Measurements from ENCODE around the gene RNF43. TPM values are rescaled to one million over a fixed set of nuclear protein-coding genes. Genes with fewer than 3 reads are reported as not detected.

Gene RNF43
- polyA plus RNA-seq, 1 donor from 2014 or later = not detected

- Histone ChIP-seq H3K27me3 (ENCODE audit: insufficient read depth, low read depth, low read length) (no peaks in the 10 kb centered on the region), H3K27ac (ENCODE audit: low read length) (no peak overlapping the region), H3K4me2 (ENCODE audit: low read length) (no peak overlapping the region), H3F3A (ENCODE audit: insufficient read depth, low read length, poor library complexity, severe bottlenecking) (no peaks in the 10 kb centered on the region), H3K9ac (ENCODE audit: low read length) (no peak overlapping the region), H2AFZ (ENCODE audit: low read depth, low read length) (no peak overlapping the region), H3K9me3 (ENCODE audit: low read length) (no peaks in the 10 kb centered on the region), H4K20me1 (ENCODE audit: insufficient read depth) (no peaks in the 10 kb centered on the region), H3K79me2 (replicated peaks; ENCODE audit: insufficient read depth, low read length) (no peaks in the 10 kb centered on the region), H3K36me3 (ENCODE audit: insufficient read depth, low read length) (no peaks in the 10 kb centered on the region), H3K9me2 (ENCODE audit: insufficient read depth, low read length) (no peaks in the 10 kb centered on the region), H3K4me3 (ENCODE audit: low read length) (no peak overlapping the region)
- TF ChIP-seq CTCF (IDR thresholded peaks at IDR 0.05; ENCODE audit: poor library complexity, severe bottlenecking) = no peak
- TF ChIP-seq SMC3 (conservative IDR thresholded peaks at IDR 0.05; ENCODE audit: poor library complexity) = no peak
- TF ChIP-seq RAD21 (conservative IDR thresholded peaks at IDR 0.05) = no peak
- no peak for TF ChIP-seq MXI1 (conservative IDR thresholded peaks at IDR 0.05; ENCODE audit: poor library complexity, severe bottlenecking)
- no peak for TF ChIP-seq TAF1 (IDR thresholded peaks at IDR 0.05; ENCODE audit: low read depth)
- TF ChIP-seq EP300 (conservative IDR thresholded peaks at IDR 0.05; ENCODE audit: poor library complexity, severe bottlenecking) = no peak
- no peak for TF ChIP-seq POLR2AphosphoS5 (IDR thresholded peaks at IDR 0.05)
- TF ChIP-seq REST (IDR thresholded peaks at IDR 0.05; ENCODE audit: borderline replicate concordance) = no peak
- TF ChIP-seq EZH2 (IDR thresholded peaks at IDR 0.05; ENCODE audit: borderline replicate concordance, insufficient read depth, low read length, poor library complexity, severe bottlenecking) = no peak
Measured at GRCh38 chr17:58370716-58371115, 46.6 kb downstream of the RNF43 start.

- TF ChIP-seq EZH2 (IDR thresholded peaks at IDR 0.05; ENCODE audit: borderline replicate concordance, insufficient read depth, low read length, poor library complexity, severe bottlenecking) = no peak
- TF ChIP-seq CTCF (IDR thresholded peaks at IDR 0.05; ENCODE audit: poor library complexity, severe bottlenecking) = no peak
- TF ChIP-seq TAF1 (IDR thresholded peaks at IDR 0.05; ENCODE audit: low read depth) = no peak
- no peak for TF ChIP-seq REST (IDR thresholded peaks at IDR 0.05; ENCODE audit: borderline replicate concordance)
- no peak for TF ChIP-seq SMC3 (conservative IDR thresholded peaks at IDR 0.05; ENCODE audit: poor library complexity)
- no peak for TF ChIP-seq POLR2AphosphoS5 (IDR thresholded peaks at IDR 0.05)
- no peaks in the 10 kb centered on the region for H3K27me3 ChIP-seq (ENCODE audit: insufficient read depth, low read depth, low read length)
Measured at GRCh38 chr17:58370309-58370708, 47.0 kb downstream of the RNF43 start.

More at GRCh38 chr17:58370309-58370708, 47.0 kb downstream of the RNF43 start:
- H3F3A ChIP-seq (ENCODE audit: insufficient read depth, low read length, poor library complexity, severe bottlenecking) = no peaks in the 10 kb centered on the region
- no peaks in the 10 kb centered on the region for H3K79me2 ChIP-seq (replicated peaks; ENCODE audit: insufficient read depth, low read length)
- no peak overlapping the region for H2AFZ ChIP-seq (ENCODE audit: low read depth, low read length)
- no peak overlapping the region for H3K9ac ChIP-seq (ENCODE audit: low read length)
- H3K9me2 ChIP-seq (ENCODE audit: insufficient read depth, low read length) = no peaks in the 10 kb centered on the region
- H3K4me2 ChIP-seq (ENCODE audit: low read length) = no peak overlapping the region
- H4K20me1 ChIP-seq (ENCODE audit: insufficient read depth) = no peaks in the 10 kb centered on the region
- H3K27ac ChIP-seq (ENCODE audit: low read length) = no peak overlapping the region
- no peaks in the 10 kb centered on the region for H3K36me3 ChIP-seq (ENCODE audit: insufficient read depth, low read length)
- H3K4me3 ChIP-seq (ENCODE audit: low read length) = no peak overlapping the region
- no peaks in the 10 kb centered on the region for H3K9me3 ChIP-seq (ENCODE audit: low read length)

Data from neural cell (in vitro differentiated cells).